22Rv1 (cell line): ENCODE results near the gene TMEM87B.
A peak's percentile ranks its signal among the peaks of the same experiment; 100 is the strongest.
"Not testable (repeated sequence)": the region's sequence is repeated elsewhere in the genome, so short reads cannot be mapped to it uniquely, and the experiment has no call there.

Experiments used
- H3K27ac ChIP-seq: fragments of 450-650 bp; 2 replicates; pipeline ENCODE4 v1.5.1; 2017
- ZFX ChIP-seq: fragments of 450-650 bp; IDR thresholded peaks from 2 replicates; pipeline ENCODE4 v1.6.1; 2017; ENCODE audit warnings: antibody characterized with exemption, borderline replicate concordance
- TF ChIP-seq, protein P1 (sequence below): fragments of 450-650 bp; IDR thresholded peaks from 2 replicates; pipeline ENCODE4 v1.5.1; 2017; ENCODE audit warnings: mild to moderate bottlenecking

Gene TMEM87B

DNA sequence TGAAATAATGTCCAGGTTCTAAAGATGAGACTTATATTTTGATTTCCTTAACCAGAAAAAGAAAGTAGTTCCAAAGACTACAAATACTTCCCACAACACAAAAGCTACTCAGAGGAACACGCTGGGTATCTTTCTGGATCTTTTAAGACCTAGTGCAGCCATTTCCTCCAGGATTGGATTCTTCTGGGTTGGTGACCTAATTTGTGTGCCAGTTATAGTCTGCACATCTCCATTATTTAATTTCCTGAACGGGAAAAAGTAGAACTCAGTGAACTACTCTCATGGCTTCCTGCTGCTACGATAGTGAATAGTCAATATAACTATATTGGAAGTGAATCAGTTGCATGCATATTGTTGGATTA, 1.5 kb downstream of the TMEM87B start:
- H3K27ac ChIP-seq: peak overlapping the region; percentile 100
- TF ChIP-seq, protein P1, sequence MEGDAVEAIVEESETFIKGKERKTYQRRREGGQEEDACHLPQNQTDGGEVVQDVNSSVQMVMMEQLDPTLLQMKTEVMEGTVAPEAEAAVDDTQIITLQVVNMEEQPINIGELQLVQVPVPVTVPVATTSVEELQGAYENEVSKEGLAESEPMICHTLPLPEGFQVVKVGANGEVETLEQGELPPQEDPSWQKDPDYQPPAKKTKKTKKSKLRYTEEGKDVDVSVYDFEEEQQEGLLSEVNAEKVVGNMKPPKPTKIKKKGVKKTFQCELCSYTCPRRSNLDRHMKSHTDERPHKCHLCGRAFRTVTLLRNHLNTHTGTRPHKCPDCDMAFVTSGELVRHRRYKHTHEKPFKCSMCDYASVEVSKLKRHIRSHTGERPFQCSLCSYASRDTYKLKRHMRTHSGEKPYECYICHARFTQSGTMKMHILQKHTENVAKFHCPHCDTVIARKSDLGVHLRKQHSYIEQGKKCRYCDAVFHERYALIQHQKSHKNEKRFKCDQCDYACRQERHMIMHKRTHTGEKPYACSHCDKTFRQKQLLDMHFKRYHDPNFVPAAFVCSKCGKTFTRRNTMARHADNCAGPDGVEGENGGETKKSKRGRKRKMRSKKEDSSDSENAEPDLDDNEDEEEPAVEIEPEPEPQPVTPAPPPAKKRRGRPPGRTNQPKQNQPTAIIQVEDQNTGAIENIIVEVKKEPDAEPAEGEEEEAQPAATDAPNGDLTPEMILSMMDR: no peak
- no peak for TF ChIP-seq ZFX

DNA sequence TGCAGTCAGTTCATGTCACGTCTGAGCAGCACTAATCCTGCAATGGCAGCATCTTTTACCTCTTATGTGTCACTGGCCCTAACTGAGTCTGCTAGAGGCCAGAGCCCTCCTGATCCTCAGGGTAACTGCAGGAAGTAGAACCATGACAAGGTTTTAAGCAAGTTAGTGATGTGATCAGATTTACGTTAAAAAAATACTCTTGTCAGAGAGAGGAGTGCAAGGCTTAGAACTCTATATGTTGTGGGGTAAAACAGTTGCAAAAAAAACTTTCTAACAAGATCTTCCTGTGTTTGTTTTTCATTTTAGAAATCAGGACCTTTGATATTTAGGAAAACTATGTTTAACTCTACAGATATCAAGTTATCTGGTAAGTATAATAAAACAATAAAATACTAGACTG, 4.6 kb downstream of the TMEM87B start:
- TF ChIP-seq, protein P1: no peak
- no peak for TF ChIP-seq ZFX
- no peak overlapping the region for H3K27ac ChIP-seq

DNA sequence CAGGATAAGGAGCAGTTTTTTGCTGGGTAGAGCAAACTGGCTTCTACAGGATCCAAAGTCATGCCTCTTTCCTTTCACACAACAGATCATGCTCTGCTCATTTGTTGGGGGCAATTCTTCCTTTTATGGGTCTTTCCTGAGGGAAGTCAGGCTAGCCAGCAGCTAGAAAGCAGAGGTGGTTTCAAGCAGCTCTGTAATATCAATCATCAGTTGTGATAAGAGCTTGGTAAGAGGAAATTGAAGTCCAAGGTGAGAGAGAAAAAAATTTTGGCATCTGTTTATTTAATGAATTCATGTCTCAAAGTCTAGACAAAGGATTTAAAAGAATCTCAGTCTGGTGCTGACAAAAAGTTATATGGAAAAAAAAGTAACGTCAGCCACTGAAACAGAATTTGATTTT, 6.2 kb downstream of the TMEM87B start:
- TF ChIP-seq, protein P1: no peak
- no peak for TF ChIP-seq ZFX
- H3K27ac ChIP-seq: no peak overlapping the region

DNA sequence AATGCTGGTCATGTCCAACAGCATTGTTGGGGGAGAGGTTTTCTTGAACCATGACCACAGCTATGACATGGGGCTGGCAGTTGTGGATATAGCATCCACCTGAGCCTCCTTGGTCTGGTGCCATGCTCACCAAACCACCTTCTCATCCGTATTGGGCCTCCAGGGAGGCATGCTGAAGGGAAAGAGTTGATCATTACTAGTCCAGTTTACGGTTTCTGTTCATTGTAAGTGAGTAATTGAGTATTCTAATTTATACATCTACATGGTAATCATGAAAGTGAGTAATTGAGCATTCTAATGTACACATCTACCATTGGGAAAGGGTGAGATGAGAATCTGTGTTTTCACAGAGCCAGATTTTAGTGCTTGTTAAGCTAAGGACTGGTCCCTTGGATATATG, 6.8 kb downstream of the TMEM87B start:
- H3K27ac ChIP-seq: no peak overlapping the region
- TF ChIP-seq, protein P1: no peak
- no peak for TF ChIP-seq ZFX

DNA sequence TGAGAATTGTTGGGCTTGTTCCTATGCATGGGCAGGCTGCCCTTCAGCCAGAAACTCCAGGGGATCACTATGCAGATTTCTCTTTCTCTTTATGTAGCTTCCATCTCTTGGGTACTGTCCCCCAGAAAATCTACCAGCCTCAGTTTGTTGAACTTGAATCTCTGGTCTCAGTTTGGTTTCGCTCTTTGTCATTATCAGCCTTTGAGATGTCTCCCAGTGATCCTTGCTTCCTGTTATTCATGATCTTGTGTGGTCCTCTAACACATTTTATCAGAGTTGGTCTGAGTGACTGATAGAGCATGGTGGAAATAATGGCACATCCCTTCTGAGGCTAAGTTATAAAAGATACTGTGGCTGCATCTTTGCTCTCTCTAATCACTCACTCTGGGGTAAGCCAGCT, 7.8 kb downstream of the TMEM87B start:
- TF ChIP-seq, protein P1: no peak
- no peak for TF ChIP-seq ZFX

DNA sequence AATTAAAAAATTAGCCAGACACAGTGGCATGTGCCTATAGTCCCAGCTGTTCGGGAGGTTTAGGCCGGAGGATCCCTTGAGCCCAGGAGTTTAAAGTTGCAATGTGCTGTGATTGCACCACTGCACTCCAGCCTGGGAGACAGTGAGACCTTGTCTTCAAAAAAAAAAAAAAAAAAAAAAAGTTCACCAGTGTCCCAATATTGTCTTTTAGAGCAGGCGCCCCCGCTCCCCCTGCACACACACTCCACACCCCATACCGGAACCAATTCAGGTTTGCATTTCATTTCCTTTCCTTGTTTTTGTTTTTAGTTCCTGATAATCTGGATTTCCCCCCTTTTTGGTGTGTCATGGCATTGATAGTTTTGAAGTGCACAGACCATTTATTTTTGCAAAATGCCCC, 10.4 kb downstream of the TMEM87B start:
- H3K27ac ChIP-seq: no peak overlapping the region
- no peak for TF ChIP-seq ZFX
- TF ChIP-seq, protein P1: no peak

More for the DNA sequence above, 7.8 kb downstream of the TMEM87B start:
- no peak overlapping the region for H3K27ac ChIP-seq

DNA sequence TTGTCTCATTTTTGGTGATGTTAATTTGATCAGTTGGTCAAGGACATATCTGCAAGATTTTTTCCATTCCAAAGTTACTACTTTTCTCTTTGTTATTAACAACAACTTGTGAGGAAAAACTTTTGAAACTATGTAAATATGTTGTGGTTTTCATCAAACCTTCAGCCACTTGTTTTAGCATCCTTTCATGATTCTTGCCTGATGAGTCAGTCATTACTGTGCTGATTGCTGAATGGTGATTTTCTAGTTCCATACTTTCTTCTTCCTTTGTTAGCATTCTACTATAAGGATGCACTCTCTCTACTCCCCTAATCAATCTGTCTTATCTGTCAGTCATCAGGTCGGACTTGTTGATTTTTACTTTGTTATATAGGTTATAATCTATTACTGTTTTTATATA, 10.9 kb downstream of the TMEM87B start:
- H3K27ac ChIP-seq: no peak overlapping the region
- TF ChIP-seq, protein P1: no peak
- TF ChIP-seq ZFX: no peak

DNA sequence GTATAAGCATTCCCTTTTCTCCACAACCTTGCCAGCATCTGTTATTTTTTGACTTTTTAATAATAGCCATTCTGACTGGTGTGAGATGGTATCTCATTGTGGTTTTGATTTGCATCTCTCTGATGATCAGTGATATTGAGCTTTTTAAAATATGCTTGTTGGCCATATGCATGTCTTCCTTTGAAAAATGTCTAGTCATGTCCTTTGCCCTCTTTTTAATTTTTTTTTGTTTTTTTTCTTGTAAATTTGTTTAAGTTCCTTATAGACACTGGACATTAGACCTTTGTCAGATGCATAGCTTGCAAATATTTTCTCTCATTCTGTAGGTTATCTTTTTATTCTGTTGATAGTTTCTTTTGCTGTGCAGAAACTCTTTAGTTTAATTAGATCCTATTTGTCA, 14.7 kb downstream of the TMEM87B start:
- H3K27ac ChIP-seq: not testable (repeated sequence)
